GM12878 (cell line): ENCODE results near the gene UTP4. TPM values are rescaled to one million over a fixed set of nuclear protein-coding genes. Genes with fewer than 3 reads are reported as not detected.

Source experiments
- ATAC-seq: fragments of 200-7000 bp; cut with Tn5 transposase; 3 replicates; pipeline ENCODE4 v1.9.1; 2020; ENCODE audit warnings: mild to moderate bottlenecking, moderate library complexity
- BruUV-seq: library from RNA; stranded (reverse); fragments of 400-500 nt; replicated peaks from 2 replicates; lab custom pipeline; 2021; lab: Mats Ljungman, UMichigan
- CTCF ChIA-PET: fragments of 300-600 bp; sonication (Branson Sonifier 250); formaldehyde crosslinking; extraction: SDS; loops from one replicate; lab custom pipeline; 2021; ENCODE audit warnings: inconsistent platforms; lab: Yijun Ruan, JAX
- POLR2A ChIA-PET: fragments of 350-600 bp; formaldehyde crosslinking; extraction: SDS; loops from one replicate; lab custom pipeline; 2021; ENCODE audit warnings: inconsistent platforms; lab: Charles Lee
- RAD21 ChIA-PET: fragments of 300-600 bp; sonication (Branson Sonifier 250); formaldehyde crosslinking; loops from one replicate; lab custom pipeline; 2023; ENCODE audit warnings: antibody characterized with exemption; ENCODE audit not compliant: unreplicated experiment; lab: Charles Lee
- SMC1A ChIA-PET: fragments of 300-600 bp; sonication (Branson Sonifier 250); formaldehyde crosslinking; loops from one replicate; lab custom pipeline; 2023; ENCODE audit not compliant: unreplicated experiment, uncharacterized antibody; lab: Charles Lee
- DNase-seq: peaks from one replicate; pipeline ENCODE4 v3.0.0-alpha.2; 2011; ENCODE audit warnings: low read depth, low spot score
- FAIRE-seq: peaks from 3 replicates; lab custom pipeline; 2011; peaks lifted over from hg19 to GRCh38; lab: Jason Lieb, UNC
- H2AFZ ChIP-seq: 2 replicates; pipeline ENCODE4 v1.6.0; 2011; ENCODE audit warnings: low read depth, low read length, control low read depth; ENCODE audit not compliant: control insufficient read depth
- H3K27ac ChIP-seq: 2 replicates; pipeline ENCODE4 v1.5.1; 2011; ENCODE audit warnings: control low read depth; ENCODE audit not compliant: control insufficient read depth, insufficient read depth
- H3K27me3 ChIP-seq, 2 experiments: replicated peaks in 1 of 2; 2 replicates each; pipeline versions ENCODE4 v1.6.0 to v1.6.1; 2011; ENCODE audit warnings: low read length in 1 of 2; ENCODE audit not compliant: control insufficient read depth in 2 of 2, insufficient read depth in 2 of 2
- H3K36me3 ChIP-seq, 2 experiments: 2 replicates each; pipeline ENCODE4 v1.5.1; 2011; ENCODE audit warnings: low read length in 1 of 2; ENCODE audit not compliant: control insufficient read depth in 2 of 2, insufficient read depth in 2 of 2
- H3K4me1 ChIP-seq: 2 replicates; pipeline ENCODE4 v1.6.1; 2011; ENCODE audit warnings: mild to moderate bottlenecking, low read length, moderate library complexity, mixed read lengths; ENCODE audit not compliant: control insufficient read depth, insufficient read depth
- H3K4me2 ChIP-seq: 2 replicates; pipeline ENCODE4 v1.6.0; 2011; ENCODE audit warnings: control low read depth; ENCODE audit not compliant: control insufficient read depth, insufficient read depth
- H3K4me3 ChIP-seq: fragments of 200-600 bp; sonication (generic); 2 replicates; pipeline ENCODE4 v1.5.1; 2016
- H3K79me2 ChIP-seq: 2 replicates; pipeline ENCODE4 v1.6.0; 2011; ENCODE audit warnings: low read length; ENCODE audit not compliant: control insufficient read depth, insufficient read depth
- H3K9ac ChIP-seq: 2 replicates; pipeline ENCODE4 v1.8.0; 2011; ENCODE audit warnings: low read length, control low read depth, mixed read lengths; ENCODE audit not compliant: control insufficient read depth, insufficient read depth
- H3K9me3 ChIP-seq: replicated peaks from 3 replicates; pipeline ENCODE4 v1.5.1; 2011; ENCODE audit warnings: mild to moderate bottlenecking, low read length; ENCODE audit not compliant: control insufficient read depth, insufficient read depth
- H4K20me1 ChIP-seq: 2 replicates; pipeline ENCODE4 v1.6.0; 2011; ENCODE audit not compliant: control insufficient read depth, insufficient read depth
- BCL11A ChIP-seq: IDR thresholded peaks from 2 replicates; pipeline ENCODE4 v1.6.1; 2011; ENCODE audit warnings: low read depth, low read length
- BHLHE40 ChIP-seq, 2 experiments: fragments of 450-650 bp in 1 of 2; IDR thresholded peaks; 2 replicates each; pipeline ENCODE4 v1.6.1; 2011 to 2017; ENCODE audit warnings: low read depth in 2 of 2, borderline replicate concordance in 1 of 2, improper control_type of control experiment in 1 of 2, low read length in 1 of 2, mild to moderate bottlenecking in 1 of 2
- CREM ChIP-seq: IDR thresholded peaks from 2 replicates; pipeline ENCODE4 v1.6.1; 2014; ENCODE audit warnings: antibody characterized with exemption, low read depth
- GABPA ChIP-seq: IDR thresholded peaks from 2 replicates; pipeline ENCODE4 v1.6.1; 2014; ENCODE audit warnings: antibody characterized with exemption, low read depth, mild to moderate bottlenecking, inconsistent platforms
- KDM1A ChIP-seq: fragments of 200-600 bp; sonication (generic); IDR thresholded peaks from 2 replicates; pipeline ENCODE4 v1.6.1; 2016; ENCODE audit warnings: borderline replicate concordance
- NRF1 ChIP-seq: conservative IDR thresholded peaks from 2 replicates; pipeline ENCODE4 v1.6.1; 2011; ENCODE audit warnings: mild to moderate bottlenecking, low read depth, low read length, improper control_type of control experiment
- POLR2AphosphoS2 ChIP-seq: IDR thresholded peaks from 2 replicates; pipeline ENCODE4 v1.6.1; 2011; ENCODE audit warnings: low read depth, mild to moderate bottlenecking, low read length, improper control_type of control experiment, moderate library complexity
- RUNX3 ChIP-seq: IDR thresholded peaks from 2 replicates; pipeline ENCODE4 v1.6.1; 2012; ENCODE audit warnings: low read length, inconsistent platforms
- SREBF1 ChIP-seq: IDR thresholded peaks from 2 replicates; pipeline ENCODE4 v1.6.1; 2012; ENCODE audit warnings: mild to moderate bottlenecking, low read length
- TARDBP ChIP-seq: IDR thresholded peaks from 2 replicates; pipeline ENCODE4 v1.6.1; 2016; ENCODE audit warnings: borderline replicate concordance
- WRNIP1 ChIP-seq: IDR thresholded peaks from 2 replicates; pipeline ENCODE4 v1.6.1; 2011; ENCODE audit warnings: low read depth, low read length, improper control_type of control experiment, borderline replicate concordance
- YY1 ChIP-seq: IDR thresholded peaks from 2 replicates; pipeline ENCODE4 v1.6.1; 2011; ENCODE audit warnings: low read depth, mild to moderate bottlenecking, low read length
- ZNF24 ChIP-seq: fragments of 450-650 bp; IDR thresholded peaks from 2 replicates; pipeline ENCODE4 v1.6.1; 2017; ENCODE audit warnings: antibody characterized with exemption, mild to moderate bottlenecking
- WGBS: methylation state at CpG from one replicate; pipeline ENCODE4 v1.1.6; 2016; ENCODE audit warnings: low lambda C conversion rate; ENCODE audit not compliant: insufficient replicate concordance, insufficient coverage; ENCODE audit errors: missing lambda C conversion rate; 5-methylcytosine and 5-hydroxymethylcytosine counted together
- in situ Hi-C: fragments of 300-500 bp; cut with MboI; formaldehyde crosslinking; loops from 9 replicates; pipeline ENCODE4 v1.14.3; 2018; ENCODE audit warnings: mixed read lengths
- intact Hi-C: fragments of 100-400 bp; cut with micrococcal nuclease; formaldehyde crosslinking; loops from one replicate; pipeline ENCODE4 v1.14.2; 2022; ENCODE audit not compliant: unreplicated experiment
- polyA plus RNA-seq, 11 experiments: library from polyadenylated mRNA; depleted of rRNA in 4 of 11; unstranded in 6 of 11; stranded (reverse) in 5 of 11; fragments of >200 nt; fragmentation: Nextera tagmentation in 4 of 11; fragmentation: Illumina TruSeq in 1 of 11; extraction: Ambion mirVana in 4 of 11; extraction: Trizol in 1 of 11; gene quantifications; 1 replicate in 1 of 11; 2 replicates in 10 of 11; pipeline versions ENCODE4 v1.2.1 to v1.2.3, GENCODE V29; 2011 to 2016; ENCODE audit warnings: inconsistent platforms in 2 of 11, missing spikeins in 2 of 11, low read depth in 1 of 11
- total RNA-seq, 4 experiments: library from RNA; depleted of rRNA in 3 of 4; stranded (reverse); fragments of >200 nt in 3 of 4; fragmentation: Illumina TruSeq in 1 of 4; extraction: Trizol in 1 of 4; gene quantifications; 2 replicates each; pipeline versions ENCODE4 v1.2.1 to v1.2.3, GENCODE V29; 2013 to 2021
- TF ChIP-seq, protein P1 (sequence below): fragments of 150-350 bp; IDR thresholded peaks from 2 replicates; pipeline ENCODE4 v1.6.1; 2014; ENCODE audit warnings: mild to moderate bottlenecking, low read depth, low read length
- TF ChIP-seq, protein P2 (sequence below): fragments of 450-650 bp; IDR thresholded peaks from 2 replicates; pipeline ENCODE4 v1.6.1; 2017; ENCODE audit warnings: low read depth, mild to moderate bottlenecking, moderate library complexity
- TF ChIP-seq, protein P3 (sequence below): IDR thresholded peaks from 2 replicates; pipeline ENCODE4 v1.6.1; 2012; ENCODE audit warnings: low read depth, low read length, improper control_type of control experiment

UTP4 gene
- total and polyA plus RNA-seq, 10 of the 15 experiments (the other 5 are each of a cell fraction or from before 2014, with no cell fraction given) = 32.5 to 131 (median 84.0) TPM

DNA sequence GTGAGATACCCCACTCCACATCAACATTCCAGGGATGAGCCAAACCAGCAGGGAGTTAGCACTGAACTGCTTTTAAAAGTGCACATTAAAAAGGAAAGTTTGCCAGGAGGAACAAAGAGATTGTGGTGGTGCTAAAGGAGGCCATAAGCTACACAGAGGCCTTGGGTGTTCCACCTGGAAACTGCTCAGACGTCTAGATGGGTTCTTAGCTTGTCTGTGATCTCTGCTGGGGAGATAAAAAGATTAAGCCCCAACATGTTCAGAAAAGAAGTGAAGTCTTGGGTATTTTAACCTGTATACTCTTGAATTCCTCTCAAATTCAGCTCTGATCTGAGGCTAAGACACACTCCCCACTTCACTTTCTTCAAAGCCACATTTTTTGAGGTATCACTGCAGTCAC is 16.6 kb upstream of the UTP4 start:
- Histone ChIP-seq H3K9ac (no peak overlapping the region), H3K4me2 (no peak overlapping the region), H3K4me3 (no peak overlapping the region), H3K4me1 (no peaks in the 10 kb centered on the region), H2AFZ (no peak overlapping the region), H4K20me1 (no peaks in the 10 kb centered on the region), H3K27ac (no peak overlapping the region), H3K27me3 (no peaks in the 10 kb centered on the region), H3K79me2 (no peaks in the 10 kb centered on the region), H3K36me3 (peaks cover 15 to 18% of the 10 kb centered on the region in 2 experiments), H3K9me3 (no peaks in the 10 kb centered on the region)
- SMC1A ChIA-PET = interaction anchor here (1.3 to 1.9 kb wide), 2 partner anchors 9 to 58 kb away, joined by 4 to 5 read pairs; no protein-coding TSS in a partner anchor
- FAIRE-seq = no peak
- in situ Hi-C loops (no loop called here), intact Hi-C loops (no loop called here)
- CTCF ChIA-PET = interaction anchor here (0.6 to 2.1 kb wide), 3 partner anchors 206 to 248 kb away, joined by 3 to 6 read pairs (median 3); no protein-coding TSS in a partner anchor
- ATAC-seq = no peak
- POLR2A ChIA-PET = interaction anchor here (0.6 kb wide), 1 partner anchor 61 kb away, joined by 3 read pairs; no protein-coding TSS in a partner anchor
- no peak for DNase-seq
- TF ChIP-seq GABPA = no peak
- no peak for TF ChIP-seq ZNF24
- TF ChIP-seq WRNIP1 = no peak
- TF ChIP-seq, protein P1, sequence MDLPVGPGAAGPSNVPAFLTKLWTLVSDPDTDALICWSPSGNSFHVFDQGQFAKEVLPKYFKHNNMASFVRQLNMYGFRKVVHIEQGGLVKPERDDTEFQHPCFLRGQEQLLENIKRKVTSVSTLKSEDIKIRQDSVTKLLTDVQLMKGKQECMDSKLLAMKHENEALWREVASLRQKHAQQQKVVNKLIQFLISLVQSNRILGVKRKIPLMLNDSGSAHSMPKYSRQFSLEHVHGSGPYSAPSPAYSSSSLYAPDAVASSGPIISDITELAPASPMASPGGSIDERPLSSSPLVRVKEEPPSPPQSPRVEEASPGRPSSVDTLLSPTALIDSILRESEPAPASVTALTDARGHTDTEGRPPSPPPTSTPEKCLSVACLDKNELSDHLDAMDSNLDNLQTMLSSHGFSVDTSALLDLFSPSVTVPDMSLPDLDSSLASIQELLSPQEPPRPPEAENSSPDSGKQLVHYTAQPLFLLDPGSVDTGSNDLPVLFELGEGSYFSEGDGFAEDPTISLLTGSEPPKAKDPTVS = no peak
- TF ChIP-seq BCL11A = no peak
- no peak for TF ChIP-seq POLR2AphosphoS2
- TF ChIP-seq CREM = no peak
- no peak for TF ChIP-seq TARDBP
- TF ChIP-seq YY1 = no peak
- no peak for TF ChIP-seq RUNX3
- TF ChIP-seq BHLHE40 (IDR thresholded peaks at IDR 0.05; ENCODE audit: borderline replicate concordance in 1 of 2, low read depth in 2 of 2, low read length in 1 of 2) = no peak
- TF ChIP-seq, protein P2, sequence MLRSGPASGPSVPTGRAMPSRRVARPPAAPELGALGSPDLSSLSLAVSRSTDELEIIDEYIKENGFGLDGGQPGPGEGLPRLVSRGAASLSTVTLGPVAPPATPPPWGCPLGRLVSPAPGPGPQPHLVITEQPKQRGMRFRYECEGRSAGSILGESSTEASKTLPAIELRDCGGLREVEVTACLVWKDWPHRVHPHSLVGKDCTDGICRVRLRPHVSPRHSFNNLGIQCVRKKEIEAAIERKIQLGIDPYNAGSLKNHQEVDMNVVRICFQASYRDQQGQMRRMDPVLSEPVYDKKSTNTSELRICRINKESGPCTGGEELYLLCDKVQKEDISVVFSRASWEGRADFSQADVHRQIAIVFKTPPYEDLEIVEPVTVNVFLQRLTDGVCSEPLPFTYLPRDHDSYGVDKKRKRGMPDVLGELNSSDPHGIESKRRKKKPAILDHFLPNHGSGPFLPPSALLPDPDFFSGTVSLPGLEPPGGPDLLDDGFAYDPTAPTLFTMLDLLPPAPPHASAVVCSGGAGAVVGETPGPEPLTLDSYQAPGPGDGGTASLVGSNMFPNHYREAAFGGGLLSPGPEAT = no peak
- no peak for TF ChIP-seq KDM1A
- no peak for TF ChIP-seq SREBF1
- no peak for TF ChIP-seq NRF1
- TF ChIP-seq, protein P3, sequence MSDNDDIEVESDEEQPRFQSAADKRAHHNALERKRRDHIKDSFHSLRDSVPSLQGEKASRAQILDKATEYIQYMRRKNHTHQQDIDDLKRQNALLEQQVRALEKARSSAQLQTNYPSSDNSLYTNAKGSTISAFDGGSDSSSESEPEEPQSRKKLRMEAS = no peak
- BruUV-seq = no TSS peak
- 100% methylated on average over 1 of the region's 1 CpG for WGBS
- RAD21 ChIA-PET = no interaction called here
